Ramos (cell line): ENCODE measurements around the gene ZNF292.
"Not testable (repeated sequence)": the region's sequence is repeated elsewhere in the genome, so short reads cannot be mapped to it uniquely, and the experiment has no call there.

Experiments
- in situ Hi-C: fragments of 300-500 bp; cut with MboI; formaldehyde crosslinking; loops from one replicate; pipeline ENCODE4 v1.14.3; 2022; ENCODE audit warnings: low sequenced_read_pairs; ENCODE audit not compliant: unreplicated experiment

Gene ZNF292

DNA sequence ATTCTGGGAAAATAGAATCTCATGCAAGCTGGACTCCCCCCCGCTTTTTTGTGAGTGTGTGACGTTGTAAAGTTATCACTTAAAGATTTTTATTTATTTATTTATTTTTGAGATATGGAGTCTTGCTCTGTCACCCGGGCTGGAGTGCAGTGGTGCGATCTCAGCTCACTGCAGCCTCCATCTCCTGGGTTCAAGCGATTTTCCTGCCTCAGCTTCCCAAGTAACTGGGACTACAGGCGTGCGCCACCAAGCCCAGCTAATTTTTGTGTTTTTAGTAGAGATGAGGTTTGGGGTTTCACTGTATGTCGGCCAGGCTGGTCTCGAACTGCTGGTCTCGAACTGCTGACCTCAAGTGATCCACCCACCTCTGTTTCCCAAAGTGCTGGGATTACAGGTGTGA lies 2.2 kb downstream of the ZNF292 start:
- in situ Hi-C loops, result not testable (repeated sequence)

- in situ Hi-C loops, result no loop called here
Observed at GRCh38 chr6:87161299-87161698, 5.9 kb downstream of the ZNF292 start.

- in situ Hi-C loops, result no loop called here
Observed at GRCh38 chr6:87164004-87164403, 8.6 kb downstream of the ZNF292 start.

DNA sequence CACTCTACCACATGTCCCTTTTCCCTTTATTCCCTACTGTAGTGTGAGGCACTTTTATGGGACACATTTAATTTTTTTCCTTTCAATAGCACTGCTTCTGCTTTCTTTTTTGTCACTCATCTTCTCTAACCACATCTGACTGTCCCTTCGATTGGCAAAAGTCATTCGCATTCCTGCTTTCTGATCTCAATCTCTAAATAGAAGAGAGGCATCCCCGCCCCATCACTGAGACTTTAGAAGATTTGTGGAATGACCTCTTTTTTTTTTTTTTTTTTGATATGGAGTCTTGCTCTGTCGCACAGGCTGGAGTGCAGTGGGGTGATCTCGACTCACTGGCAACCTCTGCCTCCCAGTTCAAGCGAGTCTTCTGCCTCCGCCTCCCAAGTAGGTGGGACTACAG lies 9.1 kb downstream of the ZNF292 start:
- in situ Hi-C loops, result no loop called here

GRCh38 chr6:87165185-87165584 lies 9.8 kb downstream of the ZNF292 start:
- in situ Hi-C loops, result no loop called here

DNA sequence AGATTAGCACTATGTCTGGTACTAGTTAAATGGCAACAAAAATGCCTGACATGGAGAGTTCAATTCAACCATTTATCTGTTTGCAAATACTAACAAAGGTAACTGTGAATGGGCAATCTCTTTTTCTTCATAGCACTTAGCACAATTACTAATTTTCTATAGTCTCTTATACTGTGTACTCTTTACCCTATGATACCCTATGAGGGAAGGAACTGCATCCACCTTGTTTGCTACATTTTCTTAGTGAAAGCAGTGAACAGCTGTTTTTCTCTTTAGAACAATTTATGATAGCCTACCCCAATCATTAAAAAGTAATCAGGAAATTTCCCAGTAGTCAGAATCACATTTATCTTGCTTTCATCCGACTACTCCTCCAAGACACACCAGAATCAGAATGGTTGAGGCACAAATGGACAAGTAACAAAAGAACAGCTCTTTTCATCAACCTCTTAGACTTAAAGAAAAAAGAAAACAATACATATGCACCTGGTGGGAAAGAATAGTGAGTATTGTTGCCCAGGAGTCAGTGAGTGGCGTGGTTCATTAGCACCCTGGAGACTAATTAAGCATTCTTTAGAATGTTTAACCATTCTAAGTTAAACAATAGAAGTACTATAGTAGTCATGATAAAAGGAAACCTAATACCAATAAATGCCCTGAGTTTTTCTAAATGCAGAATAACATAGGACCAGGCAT lies 16.7 kb downstream of the ZNF292 start:
- in situ Hi-C loops, result no loop called here

DNA sequence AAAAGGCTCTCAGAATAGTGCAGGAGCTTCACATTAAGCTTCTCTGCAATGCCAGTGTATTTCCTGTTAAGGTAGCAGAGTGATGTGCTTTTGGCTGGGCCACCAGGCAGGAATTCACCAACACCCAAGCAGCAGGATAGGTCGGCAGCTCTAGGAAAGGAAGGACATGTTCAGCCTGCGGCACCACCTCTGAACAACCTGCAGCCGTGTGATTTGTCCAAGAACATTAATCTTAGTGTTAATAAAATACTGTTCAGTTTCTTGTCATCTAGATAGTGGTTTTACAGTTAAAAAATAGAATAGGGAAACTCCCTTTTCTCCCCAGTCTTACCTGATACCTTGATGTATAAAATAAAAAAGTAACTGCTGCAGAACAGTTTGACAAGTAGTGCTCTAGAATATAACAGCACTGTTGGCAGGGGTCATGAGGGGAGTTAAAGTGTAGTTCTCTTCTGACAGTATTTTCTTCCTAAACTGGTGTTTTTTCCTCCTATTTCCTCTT lies 18.8 kb downstream of the ZNF292 start:
- in situ Hi-C loops, result no loop called here

- in situ Hi-C loops, result no loop called here
Observed at GRCh38 chr6:87176493-87176892, 21.1 kb downstream of the ZNF292 start.

GRCh38 chr6:87180105-87180728 lies 24.9 kb downstream of the ZNF292 start:
- in situ Hi-C loops, result no loop called here

- in situ Hi-C loops, result no loop called here
Observed at GRCh38 chr6:87181903-87182302, 26.5 kb downstream of the ZNF292 start.

DNA sequence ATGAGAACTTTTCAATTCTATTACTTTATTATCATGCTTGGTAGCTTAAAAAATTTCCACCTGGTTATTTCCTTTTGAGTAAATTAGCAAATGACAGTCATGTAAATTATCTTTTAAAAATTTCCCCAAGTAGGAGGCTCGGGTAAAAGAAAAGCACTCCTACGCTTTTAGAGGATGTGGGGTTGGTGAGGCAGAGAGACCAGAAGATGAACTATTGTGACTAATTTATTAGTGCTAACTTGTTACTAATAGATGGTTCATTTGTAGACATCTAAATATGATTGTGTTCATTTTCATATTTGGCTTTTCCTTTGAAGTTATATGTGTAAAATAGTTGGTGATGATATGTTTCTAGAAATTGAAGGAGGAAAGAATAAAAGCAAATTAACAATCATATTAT lies 27.0 kb downstream of the ZNF292 start:
- in situ Hi-C loops, result no loop called here

DNA sequence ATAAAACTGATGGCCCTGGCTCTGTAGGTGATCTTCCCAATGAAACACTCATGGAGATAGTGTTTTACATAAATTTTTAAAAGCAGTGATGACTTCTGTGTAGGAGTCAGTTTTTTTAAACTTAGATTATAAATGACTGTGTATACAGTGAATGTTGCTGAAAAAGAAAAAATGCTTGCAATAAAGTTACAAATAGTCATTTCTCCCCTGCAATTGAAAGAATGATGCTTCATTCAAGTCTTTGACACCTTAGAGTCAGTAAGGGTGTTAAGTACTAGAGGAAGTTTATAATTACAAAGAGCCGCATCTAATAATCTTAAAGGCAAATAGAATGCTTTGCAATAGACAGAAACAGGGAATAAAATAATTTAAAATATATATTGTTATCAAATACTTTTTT lies 27.6 kb downstream of the ZNF292 start:
- in situ Hi-C loops, result no loop called here

- in situ Hi-C loops, result no loop called here
Observed at GRCh38 chr6:87183687-87184086, 28.3 kb downstream of the ZNF292 start.

- in situ Hi-C loops, result no loop called here
Observed at GRCh38 chr6:87184762-87185250, 29.4 kb downstream of the ZNF292 start.

DNA sequence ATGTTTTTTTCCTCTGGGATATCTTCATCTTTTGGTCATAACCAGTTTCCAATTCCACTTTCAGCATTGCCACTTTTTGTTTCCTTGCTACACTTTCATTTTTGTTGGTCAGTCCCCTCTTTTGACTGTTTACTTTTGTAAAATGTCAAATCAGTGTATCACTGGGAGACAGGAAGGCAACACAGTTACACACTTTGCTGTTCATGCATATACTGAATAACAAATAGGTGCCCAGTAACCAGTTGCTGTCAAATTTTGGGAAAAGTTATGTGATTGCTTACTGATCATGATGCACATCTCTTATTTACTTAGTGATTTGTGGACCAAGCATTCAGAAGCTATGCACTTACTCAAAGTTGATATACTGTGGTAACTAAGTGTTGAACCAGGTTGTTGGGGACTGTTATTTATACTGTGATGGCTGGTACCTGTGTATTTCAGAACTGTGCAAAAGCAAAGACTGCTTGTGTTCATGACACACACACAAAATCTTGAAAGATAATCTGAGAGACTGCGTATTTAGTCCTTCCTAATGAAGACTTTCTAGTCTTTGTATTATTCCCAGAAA lies 41.0 kb downstream of the ZNF292 start:
- in situ Hi-C loops, result no loop called here

GRCh38 chr6:87197547-87197946 lies 42.2 kb downstream of the ZNF292 start:
- in situ Hi-C loops, result no loop called here

DNA sequence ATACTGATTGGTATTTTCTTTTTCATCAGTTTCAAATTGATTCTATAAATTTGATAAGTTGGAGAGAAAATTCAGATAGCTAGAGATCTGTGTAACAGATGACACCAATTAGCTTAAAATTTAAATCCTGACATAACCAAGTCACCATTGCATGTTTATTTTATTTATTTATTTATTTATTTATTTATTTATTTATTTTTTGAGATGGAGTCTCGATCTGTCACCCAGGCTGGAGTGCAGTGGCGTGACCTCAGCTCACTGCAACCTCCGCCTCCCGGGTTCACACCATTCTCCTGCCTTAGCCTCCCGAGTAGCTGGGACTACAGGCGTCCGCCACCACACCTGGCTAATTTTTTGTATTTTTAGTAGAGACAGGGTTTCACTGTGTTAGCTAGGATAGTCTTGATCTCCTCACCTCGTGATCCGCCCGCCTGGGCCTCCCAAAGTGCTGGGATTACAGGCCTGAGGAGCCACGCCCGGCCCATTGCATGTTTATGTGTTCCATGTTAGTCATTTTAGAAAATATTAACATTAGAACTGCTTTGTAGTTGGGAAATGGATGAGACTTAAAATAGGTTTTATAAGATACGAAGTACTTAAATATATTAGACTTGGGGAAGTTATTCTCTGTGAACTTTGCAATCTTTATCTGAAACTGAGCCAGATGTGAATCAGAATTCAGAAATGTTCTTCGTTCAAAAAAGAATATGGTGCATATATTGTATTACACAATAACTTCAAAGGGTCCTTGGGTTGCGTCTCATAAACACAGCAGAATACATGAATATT lies 42.9 kb downstream of the ZNF292 start:
- in situ Hi-C loops, result not testable (repeated sequence)

DNA sequence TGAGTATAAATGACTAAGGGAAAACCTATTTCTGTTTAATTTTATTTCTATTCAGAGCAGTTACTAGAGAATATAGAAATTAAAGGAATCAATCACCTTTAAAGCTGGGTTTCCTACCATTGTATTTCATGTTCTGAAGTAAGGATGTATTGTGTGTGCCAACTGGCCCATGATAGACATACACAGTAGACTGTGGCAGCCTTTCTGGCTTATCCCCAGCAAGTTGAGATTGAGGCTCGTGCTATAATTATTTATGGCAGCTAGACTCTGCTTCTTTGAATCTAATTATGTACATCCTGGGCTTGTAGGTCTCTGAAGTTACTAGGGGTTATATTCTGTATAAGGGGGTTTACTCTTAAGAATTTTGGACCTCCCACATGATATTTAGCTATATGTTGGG lies 44.4 kb downstream of the ZNF292 start:
- in situ Hi-C loops, result no loop called here

DNA sequence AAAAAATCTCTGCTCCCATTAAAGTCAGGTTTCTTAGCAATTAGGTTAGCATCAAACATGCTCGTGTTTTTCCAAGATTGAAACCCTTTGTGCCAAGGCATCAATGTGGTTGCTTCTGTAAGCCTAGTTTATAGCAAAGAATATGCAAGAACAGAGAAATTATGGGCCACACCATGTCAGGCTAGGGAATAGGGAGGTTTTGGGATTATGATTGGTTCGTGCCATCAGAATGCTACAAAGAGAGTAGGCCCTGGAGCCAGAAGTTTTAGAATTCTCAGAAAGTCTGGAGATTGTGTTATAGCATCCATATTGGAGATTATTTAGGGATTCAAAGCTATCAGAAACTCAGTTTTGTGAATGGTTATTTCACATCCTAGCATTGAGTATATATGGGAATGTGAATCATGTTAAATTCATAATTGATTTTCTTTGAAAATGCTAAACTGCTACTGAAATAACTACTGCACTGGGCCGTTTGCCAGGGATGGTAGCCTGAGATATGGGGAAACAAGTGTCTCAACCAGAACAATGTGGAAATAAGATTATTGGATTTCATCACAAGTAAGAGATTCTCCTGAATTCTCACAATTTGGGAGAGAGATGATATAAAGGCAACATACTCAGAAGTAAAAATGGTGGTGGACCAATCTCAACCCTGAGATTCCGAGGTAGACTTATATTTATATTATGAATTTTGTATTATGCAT lies 45.3 kb downstream of the ZNF292 start:
- in situ Hi-C loops, result no loop called here

GRCh38 chr6:87203448-87204023 lies 48.2 kb downstream of the ZNF292 start:
- in situ Hi-C loops, result no loop called here
